Measurements from ENCODE around the gene SPRY4.
"Not testable (repeated sequence)": the region's sequence is repeated elsewhere in the genome, so short reads cannot be mapped to it uniquely, and the experiment has no call there.

Gene SPRY4, protein sequence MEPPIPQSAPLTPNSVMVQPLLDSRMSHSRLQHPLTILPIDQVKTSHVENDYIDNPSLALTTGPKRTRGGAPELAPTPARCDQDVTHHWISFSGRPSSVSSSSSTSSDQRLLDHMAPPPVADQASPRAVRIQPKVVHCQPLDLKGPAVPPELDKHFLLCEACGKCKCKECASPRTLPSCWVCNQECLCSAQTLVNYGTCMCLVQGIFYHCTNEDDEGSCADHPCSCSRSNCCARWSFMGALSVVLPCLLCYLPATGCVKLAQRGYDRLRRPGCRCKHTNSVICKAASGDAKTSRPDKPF

DNA sequence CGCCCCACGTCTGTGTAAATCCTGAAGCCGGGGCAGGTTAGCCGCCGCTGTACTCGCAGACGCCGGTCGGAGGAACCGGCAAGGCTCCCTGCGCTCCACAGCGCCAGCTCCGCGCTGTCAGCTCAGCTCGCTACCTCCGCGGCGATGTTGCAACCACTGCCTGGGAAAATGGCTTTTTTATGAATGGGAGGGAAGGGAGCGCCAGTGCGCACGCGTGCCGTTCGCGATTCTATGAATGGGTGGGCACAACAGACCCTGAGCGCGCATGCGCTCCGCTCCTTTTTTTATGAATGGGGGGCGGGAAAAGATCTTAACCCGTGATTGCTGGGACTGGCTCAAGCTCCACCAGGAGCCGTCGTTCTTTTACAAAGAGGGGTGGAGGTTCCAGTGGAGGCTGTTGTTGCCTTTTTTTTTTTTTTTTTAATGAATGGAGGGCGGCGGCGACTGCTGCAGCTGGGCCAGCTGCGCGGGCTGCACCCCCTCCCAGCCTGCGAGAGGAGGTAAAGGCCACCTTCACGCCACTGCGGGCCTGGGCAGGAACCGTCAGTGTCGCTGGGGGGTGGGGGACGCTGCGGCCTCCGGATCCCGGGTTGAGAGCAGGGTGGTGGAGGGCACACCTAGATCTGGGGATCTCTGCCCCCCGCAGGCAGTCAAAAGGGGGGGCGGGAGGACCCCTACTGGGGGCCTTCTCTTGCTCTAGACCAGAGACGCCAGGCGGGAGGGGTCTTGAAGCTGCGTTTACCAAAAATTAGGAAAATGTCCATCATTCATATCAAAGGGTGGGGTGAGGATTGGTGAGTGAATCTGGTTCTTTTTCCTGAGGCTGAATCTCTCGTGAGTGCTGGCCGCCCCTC lies at the start of gene SPRY4:
TSS of gene SPRY4 (minus strand) at position 151 of the 854 bp plus-strand sequence. CDS start 9,913 bp downstream, outside the sequence.
- peak; percentile 86 to 91 for DNase-seq

DNA sequence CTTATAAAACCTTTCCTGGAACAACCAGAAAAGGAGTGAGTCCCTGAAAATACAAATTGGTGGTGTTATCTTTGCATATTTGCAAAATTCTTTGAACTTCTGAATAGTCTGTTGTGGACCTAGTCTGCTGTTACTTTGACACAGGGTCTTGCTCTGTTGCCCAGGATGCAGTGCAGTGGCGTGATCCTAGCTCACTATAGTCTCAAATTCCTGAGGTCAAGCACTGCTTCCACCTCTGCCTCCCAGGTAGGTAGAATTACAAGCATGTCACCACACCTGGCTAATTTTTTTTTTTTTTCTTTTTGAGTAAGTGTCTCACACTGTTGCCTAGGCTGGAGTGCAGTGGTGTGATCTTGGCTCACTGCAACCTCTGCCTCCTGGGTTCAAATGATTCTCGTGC lies 43.7 kb upstream of the SPRY4 start:
- no peak for DNase-seq

DNA sequence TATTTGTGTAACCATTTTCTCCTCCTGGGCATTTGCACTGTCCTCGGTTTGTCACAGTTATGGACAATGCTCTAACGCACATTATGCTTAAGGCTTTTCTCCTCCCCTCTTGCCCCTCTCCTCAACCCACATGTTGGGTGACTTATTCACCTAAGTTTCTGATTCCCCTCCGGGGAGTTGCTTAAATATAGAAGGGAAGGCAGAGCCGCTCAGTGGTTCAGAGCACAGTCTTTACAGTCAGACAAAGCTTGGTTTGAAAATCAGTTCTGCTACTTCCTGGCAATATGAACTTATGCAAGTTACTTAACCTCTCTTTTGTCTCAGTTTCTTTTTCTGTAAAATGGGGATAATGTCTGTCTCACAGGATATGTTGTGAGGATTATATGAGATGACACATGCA lies 41.2 kb upstream of the SPRY4 start:
- no peak for DNase-seq

DNA sequence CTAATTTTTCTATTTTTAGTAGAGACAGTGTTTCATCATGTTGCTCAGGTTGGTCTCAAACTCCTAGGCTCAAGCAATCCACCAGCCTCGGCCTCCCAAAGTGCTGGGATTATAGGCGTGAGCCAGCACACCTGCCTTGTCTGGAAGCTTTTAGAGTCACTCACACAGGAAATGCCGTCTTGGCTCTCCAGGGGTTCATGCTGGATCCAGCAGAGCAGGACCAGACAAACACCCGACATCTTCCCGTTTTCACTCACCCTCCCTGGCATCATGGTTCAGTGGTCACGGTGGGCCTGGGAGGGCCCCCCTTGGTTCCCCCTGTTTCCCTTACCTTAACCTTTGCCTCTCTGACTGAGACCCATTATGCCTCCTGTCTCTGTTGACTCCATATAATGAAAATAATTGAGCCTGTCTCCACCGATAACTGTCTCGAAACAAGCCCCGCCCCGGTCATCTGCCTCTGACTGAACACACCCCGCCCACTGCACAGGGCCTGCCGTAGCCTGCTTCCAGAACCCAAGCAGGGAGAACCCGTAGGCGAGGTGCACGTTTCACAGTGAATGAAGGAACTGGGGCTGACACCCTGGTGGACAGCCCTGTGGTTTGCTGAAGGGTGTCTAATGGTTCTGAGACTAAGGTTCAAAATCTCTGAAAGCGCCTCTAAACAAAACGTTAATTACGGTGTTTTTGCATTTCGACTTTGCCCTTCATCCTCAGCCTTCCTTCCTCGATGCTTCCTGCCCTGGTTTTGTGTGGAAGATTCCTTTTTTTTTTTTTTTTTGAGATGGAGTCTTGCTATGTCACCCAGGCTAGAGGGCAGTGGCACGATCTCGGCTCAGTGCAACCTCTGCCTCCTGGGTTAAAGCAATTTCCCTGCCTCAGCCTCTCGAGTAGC lies 39.7 kb upstream of the SPRY4 start:
- DNase-seq, result no peak

DNA sequence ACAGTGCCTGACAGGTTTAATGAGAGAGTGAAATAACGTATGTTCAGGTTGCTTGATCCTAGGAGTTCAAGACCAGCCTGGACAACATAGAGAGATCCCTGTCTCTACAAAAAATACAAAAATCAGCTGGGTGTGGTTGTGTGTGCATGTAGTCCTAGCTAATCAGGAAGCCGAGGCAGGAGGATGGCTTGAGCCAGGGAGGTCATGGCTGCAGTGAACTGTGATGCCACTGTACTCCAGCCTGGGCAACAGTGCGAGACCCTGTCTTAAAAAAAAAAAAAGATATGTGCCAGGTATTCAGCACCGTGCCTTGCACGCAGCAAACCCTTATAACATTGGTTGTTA lies 38.8 kb upstream of the SPRY4 start:
- DNase-seq, result no peak

- DNase-seq, result not testable (repeated sequence)
These were observed 37.4 kb upstream of the SPRY4 start for GRCh38 chr5:142362193-142362592.

GRCh38 chr5:142360607-142361120 lies 35.8 kb upstream of the SPRY4 start:
- no peak for DNase-seq

GRCh38 chr5:142360051-142360498 lies 35.3 kb upstream of the SPRY4 start:
- DNase-seq, result no peak

GRCh38 chr5:142358648-142359047 lies 33.8 kb upstream of the SPRY4 start:
- DNase-seq, result no peak

DNA sequence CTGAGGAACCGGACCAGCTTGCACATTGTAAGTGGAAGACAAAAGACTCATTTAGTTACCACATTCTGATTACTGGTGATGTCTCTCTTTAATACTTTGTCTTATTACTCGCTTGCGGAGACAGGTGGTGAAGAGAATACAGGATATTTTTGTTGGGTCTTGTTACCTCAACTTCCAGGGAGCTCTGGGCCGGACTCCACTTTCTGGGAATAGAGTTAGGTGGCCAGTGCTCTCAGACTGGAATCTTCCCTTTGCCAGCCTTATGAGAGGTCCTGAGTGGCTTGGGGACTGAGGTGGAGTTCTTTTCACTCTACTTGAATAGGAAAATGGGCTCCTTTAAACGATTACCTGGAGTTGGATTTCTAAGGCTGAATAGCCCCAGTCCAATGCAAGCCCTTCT lies 33.3 kb upstream of the SPRY4 start:
- DNase-seq, result no peak

GRCh38 chr5:142357469-142358090 lies 32.8 kb upstream of the SPRY4 start:
- DNase-seq, result no peak

DNA sequence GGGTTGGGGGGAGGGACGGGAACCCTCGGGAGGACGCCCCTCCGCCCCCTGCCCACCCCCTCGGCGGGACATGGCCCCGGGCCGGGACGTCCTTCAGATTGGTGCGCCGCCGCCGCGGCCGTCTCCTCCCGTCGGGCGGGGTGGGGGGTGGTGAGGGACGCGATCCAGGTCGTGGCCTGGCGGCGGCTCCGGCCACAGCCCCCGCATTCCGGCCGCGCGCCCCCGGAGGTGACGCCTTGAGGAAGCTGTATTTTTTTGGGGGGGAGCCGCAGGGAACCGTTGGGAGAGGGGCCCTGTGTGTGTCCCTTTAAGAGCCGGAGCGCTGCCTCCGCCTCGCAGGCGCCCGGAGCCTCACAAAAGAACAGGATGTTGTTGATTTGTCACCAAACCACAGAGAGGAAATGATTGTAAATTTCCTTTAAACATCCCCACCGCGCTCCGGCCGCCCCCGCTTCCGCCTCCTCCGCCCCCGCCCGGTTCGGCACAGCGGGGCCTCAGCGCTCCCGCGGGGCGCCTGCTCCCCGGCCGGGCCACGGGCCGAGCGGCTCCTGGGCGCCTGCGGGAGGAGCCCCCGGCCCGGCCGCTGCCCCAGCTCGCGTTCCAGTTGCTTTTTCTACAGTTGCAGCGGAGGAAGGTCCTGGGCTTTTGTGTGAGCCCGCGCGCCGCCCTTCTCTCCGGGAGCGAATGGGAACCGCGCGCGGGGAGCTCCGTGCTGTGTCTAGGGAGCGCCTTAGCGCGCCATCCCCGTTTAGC lies 32.1 kb upstream of the SPRY4 start:
- DNase-seq, result peak; percentile 86 to 88

- no peak for DNase-seq
These were observed 31.5 kb upstream of the SPRY4 start for GRCh38 chr5:142356349-142356715.

DNA sequence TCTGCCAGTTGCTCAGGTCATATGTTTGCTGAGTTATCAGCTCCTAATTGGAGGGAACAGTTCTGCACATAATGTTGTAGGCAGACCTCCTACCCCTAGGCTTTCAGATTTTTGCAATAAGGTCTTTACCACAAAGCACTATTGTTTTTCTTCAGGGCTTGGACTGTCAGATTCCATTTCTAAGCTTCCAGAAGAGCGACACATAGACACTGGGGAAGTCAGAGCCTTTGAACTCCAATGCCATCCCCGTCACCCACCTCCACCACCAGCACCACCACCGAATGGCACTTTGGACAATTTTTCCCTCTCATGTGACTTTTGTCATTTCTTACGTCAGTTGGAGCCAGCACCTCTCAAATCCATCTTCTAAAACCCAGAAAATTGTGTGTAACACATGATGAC lies 28.3 kb upstream of the SPRY4 start:
- no peak for DNase-seq

GRCh38 chr5:142350021-142350420 lies 25.2 kb upstream of the SPRY4 start:
- DNase-seq, result no peak

GRCh38 chr5:142346706-142347105 lies 21.9 kb upstream of the SPRY4 start:
- DNase-seq, result no peak

- DNase-seq, result not testable (repeated sequence)
These were observed 20.1 kb upstream of the SPRY4 start for GRCh38 chr5:142344915-142345314.

DNA sequence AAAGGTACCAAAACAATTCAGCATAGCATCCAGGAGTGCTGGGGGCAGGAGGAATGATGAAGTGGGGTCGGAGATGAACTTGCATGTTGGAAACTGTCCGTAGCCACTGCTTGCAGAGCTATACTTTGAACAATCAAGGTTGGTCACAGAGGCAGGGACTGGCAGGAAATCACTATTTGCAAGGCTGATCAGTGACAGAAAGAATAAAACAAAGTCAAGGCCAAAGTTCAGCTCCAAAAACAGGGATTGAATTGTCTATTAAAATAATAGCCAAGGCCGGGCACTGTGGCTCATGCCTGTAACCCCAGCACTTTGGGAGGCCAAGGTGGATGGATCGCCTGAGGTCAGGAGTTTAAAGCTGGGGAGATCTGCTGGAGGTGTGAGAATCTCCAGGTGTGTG lies 18.7 kb upstream of the SPRY4 start:
- no peak for DNase-seq

GRCh38 chr5:142342128-142342981 lies 17.5 kb upstream of the SPRY4 start:
- DNase-seq, result no peak

- DNase-seq, result no peak
These were observed 15.0 kb upstream of the SPRY4 start for GRCh38 chr5:142339781-142340180.

DNA sequence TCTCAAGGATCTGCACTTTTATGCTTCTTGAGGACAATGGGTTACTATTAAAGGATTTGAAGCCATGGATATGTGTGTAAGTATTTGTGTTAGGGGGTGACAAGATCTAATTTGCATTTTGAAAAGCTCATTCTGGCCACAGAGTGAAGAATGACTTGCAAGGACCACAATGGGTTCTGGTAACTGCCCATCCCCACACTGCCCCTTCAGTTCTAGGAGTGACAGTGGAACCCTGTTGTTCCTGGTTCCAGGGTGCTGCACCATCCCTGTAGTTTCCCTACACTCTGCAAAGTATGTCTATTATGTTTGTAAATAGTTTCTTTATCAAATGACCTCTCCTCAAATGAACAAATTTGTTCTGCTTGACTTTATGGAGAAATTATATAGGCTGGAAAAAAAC lies 9.7 kb upstream of the SPRY4 start:
- no peak for DNase-seq
